Epithelial cell of esophagus (primary cell): ENCODE results near the gene IGSF8.

Source experiments
- DNase-seq: peaks from one replicate; pipeline ENCODE4 v3.0.0; 2010; ENCODE audit warnings: low read depth
- H3K4me3 ChIP-seq: 2 replicates; pipeline ENCODE4 v1.5.1; 2011; ENCODE audit warnings: mild to moderate bottlenecking, low read length, control low read depth
- TF ChIP-seq, protein P1 (sequence below): IDR thresholded peaks from 2 replicates; pipeline ENCODE4 v1.5.1; 2011; ENCODE audit warnings: low read depth, mild to moderate bottlenecking, low read length, control low read depth, inconsistent platforms; ENCODE audit not compliant: insufficient read depth; ENCODE audit errors: missing control alignments

IGSF8 gene, protein sequence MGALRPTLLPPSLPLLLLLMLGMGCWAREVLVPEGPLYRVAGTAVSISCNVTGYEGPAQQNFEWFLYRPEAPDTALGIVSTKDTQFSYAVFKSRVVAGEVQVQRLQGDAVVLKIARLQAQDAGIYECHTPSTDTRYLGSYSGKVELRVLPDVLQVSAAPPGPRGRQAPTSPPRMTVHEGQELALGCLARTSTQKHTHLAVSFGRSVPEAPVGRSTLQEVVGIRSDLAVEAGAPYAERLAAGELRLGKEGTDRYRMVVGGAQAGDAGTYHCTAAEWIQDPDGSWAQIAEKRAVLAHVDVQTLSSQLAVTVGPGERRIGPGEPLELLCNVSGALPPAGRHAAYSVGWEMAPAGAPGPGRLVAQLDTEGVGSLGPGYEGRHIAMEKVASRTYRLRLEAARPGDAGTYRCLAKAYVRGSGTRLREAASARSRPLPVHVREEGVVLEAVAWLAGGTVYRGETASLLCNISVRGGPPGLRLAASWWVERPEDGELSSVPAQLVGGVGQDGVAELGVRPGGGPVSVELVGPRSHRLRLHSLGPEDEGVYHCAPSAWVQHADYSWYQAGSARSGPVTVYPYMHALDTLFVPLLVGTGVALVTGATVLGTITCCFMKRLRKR

DNA sequence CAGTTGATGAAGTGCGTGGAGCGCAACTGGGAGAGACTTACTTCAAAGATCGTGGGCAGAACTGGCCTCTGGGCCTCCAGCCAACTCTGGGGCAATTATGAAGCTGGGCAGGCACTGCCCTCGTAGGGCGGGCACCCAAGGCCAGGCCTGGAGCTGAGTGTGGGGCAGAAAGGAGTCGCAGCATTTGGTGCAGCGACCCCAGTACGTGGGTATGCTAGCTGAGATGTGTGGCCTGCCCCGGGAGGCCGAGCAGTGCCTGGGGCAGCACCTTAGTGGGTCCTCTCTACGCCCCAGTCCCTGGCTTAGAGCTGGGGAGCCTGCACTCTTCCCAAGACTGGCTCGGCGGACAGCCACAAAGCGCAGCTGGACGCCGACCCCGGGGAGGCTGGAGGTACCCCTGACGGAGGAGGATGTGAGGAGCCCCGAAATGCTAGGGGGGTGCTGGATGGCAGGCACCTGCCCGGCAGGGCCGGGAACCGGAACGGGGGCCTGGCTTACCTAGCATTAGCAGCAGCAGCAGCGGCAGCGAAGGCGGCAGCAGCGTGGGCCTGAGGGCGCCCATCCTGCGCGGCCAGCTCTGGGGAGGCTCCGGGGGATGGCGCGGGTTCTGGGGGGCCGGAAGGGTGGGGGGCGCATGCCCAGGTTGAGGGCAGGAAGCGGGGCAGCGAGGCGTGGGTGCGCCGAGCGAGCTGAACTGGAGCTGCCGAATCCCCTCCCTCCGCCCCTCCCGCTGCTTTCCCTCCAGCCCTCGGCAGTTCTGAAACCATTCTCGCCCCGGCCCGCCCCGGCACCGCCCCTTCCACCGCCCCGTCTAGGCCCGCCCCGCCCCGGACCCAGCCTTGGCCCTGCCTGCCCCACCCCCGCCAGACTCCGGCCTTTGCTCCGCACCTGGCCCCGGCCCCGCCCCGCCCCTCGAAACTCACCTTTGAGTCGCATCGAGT, at the start of gene IGSF8:
Gene IGSF8, minus strand, starts transcription at position 709 of the 941 bp plus-strand sequence. Its CDS starts 147 bp downstream, at position 562.
- H3K4me3 ChIP-seq: peak within 1 kb of the TSS; percentile 62
- peak; percentile 93 for DNase-seq
- TF ChIP-seq, protein P1, sequence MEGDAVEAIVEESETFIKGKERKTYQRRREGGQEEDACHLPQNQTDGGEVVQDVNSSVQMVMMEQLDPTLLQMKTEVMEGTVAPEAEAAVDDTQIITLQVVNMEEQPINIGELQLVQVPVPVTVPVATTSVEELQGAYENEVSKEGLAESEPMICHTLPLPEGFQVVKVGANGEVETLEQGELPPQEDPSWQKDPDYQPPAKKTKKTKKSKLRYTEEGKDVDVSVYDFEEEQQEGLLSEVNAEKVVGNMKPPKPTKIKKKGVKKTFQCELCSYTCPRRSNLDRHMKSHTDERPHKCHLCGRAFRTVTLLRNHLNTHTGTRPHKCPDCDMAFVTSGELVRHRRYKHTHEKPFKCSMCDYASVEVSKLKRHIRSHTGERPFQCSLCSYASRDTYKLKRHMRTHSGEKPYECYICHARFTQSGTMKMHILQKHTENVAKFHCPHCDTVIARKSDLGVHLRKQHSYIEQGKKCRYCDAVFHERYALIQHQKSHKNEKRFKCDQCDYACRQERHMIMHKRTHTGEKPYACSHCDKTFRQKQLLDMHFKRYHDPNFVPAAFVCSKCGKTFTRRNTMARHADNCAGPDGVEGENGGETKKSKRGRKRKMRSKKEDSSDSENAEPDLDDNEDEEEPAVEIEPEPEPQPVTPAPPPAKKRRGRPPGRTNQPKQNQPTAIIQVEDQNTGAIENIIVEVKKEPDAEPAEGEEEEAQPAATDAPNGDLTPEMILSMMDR: no peak

DNA sequence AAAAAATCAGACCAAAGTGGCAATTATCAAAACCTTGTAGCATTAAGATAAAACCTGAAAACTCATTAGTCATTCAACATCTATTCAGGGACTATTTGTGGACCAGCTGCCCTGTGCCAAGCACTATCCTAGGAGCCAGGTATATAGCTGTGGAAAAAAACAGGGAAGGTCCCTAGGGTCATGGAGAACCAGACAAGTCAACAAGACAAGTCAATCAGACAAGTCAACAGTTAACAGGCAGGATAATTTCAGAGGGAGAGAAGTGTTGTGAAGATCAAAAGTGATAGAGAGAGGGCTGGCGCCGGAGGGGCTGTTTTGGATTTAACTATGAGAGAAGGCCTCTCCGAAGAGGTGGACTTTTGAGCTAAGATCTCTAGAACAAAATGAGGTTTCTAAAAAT, 49.7 kb upstream of the IGSF8 start:
- no peak for DNase-seq
- no peak overlapping the region for H3K4me3 ChIP-seq
- TF ChIP-seq, protein P1: no peak

DNA sequence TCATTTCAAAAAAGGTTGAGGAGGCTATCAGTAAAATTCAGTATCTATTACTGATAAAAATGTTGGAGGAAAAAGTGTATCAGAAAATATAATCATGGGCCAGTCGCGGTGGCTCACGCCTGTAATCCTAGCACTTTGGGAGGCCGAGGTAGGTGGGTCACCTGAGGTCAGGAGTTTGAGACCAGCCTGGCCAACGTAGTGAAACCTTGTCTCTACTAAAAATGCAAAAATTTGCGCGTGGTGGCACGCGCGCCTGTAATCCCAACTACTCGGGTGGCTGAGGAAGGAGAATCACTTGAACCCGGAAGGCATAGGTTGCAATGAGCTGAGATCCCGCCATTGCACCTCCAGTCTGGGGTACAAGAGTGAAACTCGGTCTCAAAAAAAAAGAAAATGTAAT, 47.7 kb upstream of the IGSF8 start:
- H3K4me3 ChIP-seq: no peak overlapping the region
- TF ChIP-seq, protein P1: no peak
- DNase-seq: no peak

DNA sequence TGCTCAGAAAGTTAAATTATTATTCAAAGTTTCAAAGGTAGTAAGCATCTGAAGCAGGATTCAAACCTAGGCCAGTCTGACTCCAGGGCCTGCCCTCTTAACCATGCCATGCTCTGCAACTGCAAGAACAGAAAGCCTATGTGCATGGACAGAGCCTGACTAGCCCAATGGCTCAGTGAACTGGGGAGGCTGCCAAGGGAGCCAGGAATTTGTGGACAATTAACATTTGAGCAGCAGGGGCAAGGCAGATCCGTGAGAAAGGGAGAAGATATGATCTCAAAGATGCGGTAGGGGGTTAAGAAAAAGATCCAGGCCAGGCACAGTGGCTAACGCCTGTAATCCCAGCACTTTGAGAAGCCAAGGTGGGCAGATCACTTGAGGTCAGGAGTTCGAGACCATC, 46.5 kb upstream of the IGSF8 start:
- DNase-seq: no peak
- no peak overlapping the region for H3K4me3 ChIP-seq
- TF ChIP-seq, protein P1: no peak

DNA sequence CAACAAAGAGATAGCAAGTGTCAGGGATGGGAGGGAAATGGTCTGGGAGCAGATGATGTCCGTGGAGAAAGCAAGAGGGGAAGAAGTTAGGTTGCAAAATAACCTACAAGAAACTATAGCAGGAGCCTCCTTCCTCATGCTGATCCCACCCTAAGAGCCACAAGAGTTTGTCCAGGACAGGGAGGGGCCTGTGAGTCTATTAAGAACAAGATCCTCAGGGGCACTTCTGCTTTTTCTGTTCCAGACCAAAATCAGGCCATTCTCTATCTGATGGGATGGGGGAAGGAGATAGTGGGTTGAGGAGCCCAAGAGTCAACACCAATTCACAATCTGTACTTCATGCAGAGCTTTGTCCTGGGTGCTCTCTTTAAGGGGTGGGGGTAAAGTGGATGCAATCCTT, 45.3 kb upstream of the IGSF8 start:
- DNase-seq: no peak
- no peak overlapping the region for H3K4me3 ChIP-seq
- TF ChIP-seq, protein P1: no peak

DNA sequence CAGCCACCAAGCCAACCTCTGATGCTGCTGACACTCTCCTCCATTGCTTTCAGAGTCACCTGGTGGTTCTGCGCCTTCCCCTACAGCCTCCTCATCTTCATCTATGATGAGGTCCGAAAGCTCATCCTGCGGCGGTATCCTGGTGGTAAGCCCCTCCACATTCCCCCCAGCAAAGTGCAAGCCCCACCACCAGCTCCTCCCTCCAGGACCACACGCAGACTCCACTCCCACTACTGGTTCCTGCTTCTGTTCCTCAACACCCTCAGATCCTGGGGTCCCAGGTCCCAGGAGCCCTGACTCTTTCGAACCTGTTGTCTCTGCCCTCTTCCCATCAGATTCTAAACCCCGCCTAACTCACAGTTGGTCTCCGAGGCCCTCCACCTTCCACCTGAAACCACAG, 41.4 kb upstream of the IGSF8 start:
- H3K4me3 ChIP-seq: no peak overlapping the region
- TF ChIP-seq, protein P1: no peak
- DNase-seq: no peak
